NOMO-1 treated with dmso at 0.1 percent for 144 hours (cell line): ENCODE data around the gene NLGN4X.

ENCODE experiments used
- DNase-seq: peaks from one replicate; lab custom pipeline; 2025; ENCODE audit not compliant: unreplicated experiment; lab: John Stamatoyannopoulos, UW

Gene NLGN4X

DNA sequence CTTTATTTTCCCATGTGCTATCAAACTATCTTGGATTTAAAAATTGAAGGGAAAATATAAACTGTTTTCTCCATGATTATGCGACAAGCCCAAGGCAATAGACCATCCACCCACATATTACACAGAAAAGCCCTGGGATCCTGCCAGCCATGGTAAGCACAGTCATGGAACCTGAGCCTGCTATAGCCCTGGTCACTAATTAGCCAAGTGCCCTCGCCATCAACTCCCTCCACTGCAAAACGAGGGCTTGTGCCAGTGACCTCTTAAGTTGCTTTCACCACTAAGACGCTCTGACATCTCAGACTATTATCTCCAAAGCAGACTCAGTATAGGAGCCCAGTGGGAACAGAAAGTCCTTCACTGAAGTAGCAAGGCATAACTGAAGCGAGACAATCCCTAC, 69.2 kb downstream of the NLGN4X start:
- DNase-seq, result no peak

- DNase-seq, result no peak
Observed at GRCh38 chrX:6151971-6152370, 76.7 kb downstream of the NLGN4X start.

GRCh38 chrX:6149060-6149872, 79.4 kb downstream of the NLGN4X start:
- no peak for DNase-seq

DNA sequence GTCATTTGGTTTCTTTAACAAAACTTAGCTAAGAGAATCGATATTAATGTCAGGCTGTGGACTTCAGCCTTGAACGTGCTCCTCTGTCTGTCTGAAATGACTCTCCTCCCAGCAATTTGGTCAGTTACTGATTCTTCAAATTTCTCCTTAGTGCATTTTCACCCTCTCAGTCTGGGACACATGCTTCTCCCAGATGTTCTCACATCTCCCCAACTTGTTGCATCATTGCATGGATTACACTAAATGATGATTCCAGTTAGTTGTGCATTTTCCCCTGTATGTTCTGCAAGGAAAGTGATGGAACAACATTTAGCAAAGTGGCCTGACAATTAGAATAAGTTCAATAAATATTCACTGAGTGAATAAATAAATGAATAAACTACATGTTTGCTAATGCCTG, 94.4 kb downstream of the NLGN4X start:
- no peak for DNase-seq

DNA sequence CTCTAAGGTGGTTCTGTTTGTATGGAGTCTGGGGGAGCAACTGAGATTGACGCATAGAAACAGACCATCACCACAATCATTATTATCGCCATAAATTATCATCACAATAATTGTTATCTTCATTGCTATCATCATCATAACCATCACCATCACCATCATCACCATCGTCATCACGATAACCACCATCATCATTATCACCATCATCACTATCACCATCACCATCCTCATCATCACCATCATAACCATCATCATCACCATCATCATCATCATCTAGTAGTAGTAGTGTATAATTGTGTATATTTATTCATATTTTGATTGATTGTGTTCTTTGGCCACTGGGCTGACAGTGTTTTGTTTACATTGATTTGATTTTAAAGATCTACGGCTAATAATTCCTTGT, 95.7 kb downstream of the NLGN4X start:
- no peak for DNase-seq

DNA sequence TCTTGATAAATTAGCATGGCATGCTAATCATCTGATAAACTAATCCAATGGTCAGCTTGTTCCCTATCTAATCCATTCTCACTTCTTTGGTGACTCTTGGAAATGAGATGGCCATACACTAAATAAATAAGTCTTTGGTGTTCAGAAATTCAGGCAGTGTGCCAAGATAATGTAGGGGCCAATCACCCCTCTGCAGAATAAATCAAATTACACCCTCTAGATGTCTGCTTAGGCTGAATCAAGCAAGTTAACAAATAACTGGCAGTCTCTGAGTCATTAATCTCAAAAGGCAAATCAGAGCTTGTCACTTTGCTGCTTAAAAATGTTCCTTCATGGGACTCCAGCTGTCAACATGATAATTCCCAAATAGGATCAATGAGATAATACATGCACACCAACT, 97.4 kb downstream of the NLGN4X start:
- DNase-seq, result no peak

GRCh38 chrX:6129195-6129594, 99.5 kb downstream of the NLGN4X start:
- DNase-seq, result no peak

DNA sequence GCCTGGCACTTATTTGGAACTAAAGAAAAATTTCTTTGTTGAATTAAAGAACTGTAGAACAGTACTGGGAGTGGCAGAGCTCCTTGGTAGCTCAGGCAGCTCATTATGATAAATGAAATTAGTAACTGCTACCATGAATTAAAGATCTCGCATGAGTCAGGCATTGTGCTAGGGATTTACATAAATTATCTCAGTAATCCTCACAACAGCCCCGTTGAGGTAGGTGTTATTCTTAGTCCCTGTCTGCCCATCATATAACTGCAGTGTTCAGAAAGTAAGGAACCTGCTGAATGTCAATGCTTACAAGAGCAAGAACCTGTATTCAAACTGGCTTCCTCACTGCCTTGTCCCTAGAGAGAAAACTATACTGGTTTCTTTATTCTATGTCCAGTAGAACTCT, 108.3 kb downstream of the NLGN4X start:
- DNase-seq, result no peak

- DNase-seq, result no peak
Observed at GRCh38 chrX:6095469-6095868, 133.2 kb downstream of the NLGN4X start.

DNA sequence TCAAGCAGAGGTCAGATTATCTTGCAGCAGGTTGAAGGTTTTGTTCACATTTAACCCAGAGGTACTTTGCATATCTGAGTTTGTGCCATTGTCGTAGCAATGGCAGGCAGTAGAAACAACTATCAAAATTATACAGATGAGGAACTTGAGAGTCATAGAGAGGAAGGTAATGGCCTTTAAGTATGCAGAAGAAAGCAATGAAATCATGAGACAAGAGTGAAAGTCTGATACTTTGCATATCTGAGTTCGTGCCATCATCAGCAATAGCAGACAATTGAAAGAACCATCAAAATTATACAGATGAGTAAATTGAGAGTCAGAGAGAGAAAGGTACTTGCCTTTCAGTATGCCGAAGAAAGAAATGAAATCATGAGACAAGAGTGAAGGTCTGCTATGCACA, 154.1 kb downstream of the NLGN4X start:
- no peak for DNase-seq

- DNase-seq, result no peak
Observed at GRCh38 chrX:6071731-6072130, 156.9 kb downstream of the NLGN4X start.

- DNase-seq, result no peak
Observed at GRCh38 chrX:6067600-6067999, 161.1 kb downstream of the NLGN4X start.

- no peak for DNase-seq
Observed at GRCh38 chrX:6053141-6053540, 175.5 kb downstream of the NLGN4X start.

GRCh38 chrX:6052111-6052745, 176.4 kb downstream of the NLGN4X start:
- DNase-seq, result no peak

- no peak for DNase-seq
Observed at GRCh38 chrX:6049132-6049531, 179.5 kb downstream of the NLGN4X start.

DNA sequence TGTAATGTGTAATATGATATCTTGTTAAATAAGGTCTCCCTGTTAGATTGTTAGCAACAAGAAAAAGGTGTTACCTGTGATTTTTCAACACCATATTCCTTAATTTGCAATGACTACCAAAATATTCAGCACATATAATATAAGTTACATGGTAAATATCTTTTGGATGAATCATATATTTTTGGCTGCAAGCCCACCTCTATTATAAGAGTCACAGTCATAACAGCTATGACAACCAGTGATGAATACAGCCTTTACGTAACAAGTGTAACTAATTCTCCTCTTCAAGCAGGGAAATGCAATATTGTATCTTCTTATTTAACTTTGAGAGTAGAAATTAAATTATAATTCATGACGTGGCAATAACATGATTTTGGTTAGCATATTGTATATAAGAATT, 187.0 kb downstream of the NLGN4X start:
- no peak for DNase-seq

- no peak for DNase-seq
Observed at GRCh38 chrX:6029014-6029413, 199.7 kb downstream of the NLGN4X start.

GRCh38 chrX:6026980-6027379, 201.7 kb downstream of the NLGN4X start:
- DNase-seq, result no peak

GRCh38 chrX:6026429-6026828, 202.2 kb downstream of the NLGN4X start:
- DNase-seq, result no peak

DNA sequence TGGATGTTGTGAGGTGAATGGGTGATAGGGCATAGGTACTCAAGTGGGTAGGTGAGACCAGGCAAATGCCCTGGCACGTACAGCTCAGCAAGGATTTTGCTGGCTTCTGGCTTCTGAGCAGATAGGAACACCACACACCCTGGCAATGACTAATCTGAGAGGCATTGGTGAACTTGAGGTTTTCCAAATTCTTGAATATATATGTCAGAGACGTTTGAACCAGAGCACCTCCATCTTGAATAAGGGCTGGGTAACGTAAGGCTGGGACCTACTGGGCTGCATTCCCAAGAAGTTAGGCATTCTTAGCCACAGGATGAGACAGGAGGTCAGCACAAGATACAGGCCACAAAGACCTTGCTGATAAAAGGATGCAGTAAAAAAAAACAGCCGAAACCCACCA, 204.5 kb downstream of the NLGN4X start:
- DNase-seq, result no peak

DNA sequence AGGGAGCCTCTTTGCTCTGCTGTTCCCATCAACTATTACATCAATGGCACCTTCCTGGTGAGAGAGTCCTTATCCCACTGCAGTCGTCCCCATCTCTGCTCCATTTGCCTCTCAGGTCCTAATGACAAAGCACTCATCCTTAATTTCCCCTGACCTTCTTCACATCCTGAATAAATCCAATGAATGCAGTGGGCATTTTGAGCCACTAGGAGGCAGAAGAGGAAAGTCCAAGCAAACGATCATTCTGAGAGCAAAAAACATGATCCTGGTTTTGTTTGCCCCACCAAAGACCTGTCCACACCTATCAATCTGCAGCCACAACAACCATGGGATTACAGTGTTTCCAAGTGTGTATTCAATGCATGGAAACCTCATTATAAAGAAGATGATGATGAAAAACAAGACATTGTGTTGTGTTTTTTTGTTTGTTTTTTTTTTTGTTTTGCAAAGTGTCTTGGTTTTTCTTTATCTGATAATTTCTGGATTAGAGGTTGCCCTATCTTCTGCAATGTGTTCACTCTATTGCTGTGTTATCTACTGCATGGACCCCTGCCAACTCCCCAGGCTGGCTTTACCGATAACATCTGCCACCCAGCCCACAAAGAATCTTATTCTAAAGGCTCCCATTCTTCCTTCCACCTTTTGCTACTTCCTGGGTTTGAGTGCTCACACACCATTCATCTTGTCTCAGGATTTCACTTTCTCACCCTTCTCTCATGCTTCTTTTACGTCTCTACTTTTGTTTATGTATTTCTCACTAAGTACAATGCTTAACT, 207.2 kb downstream of the NLGN4X start:
- DNase-seq, result no peak

DNA sequence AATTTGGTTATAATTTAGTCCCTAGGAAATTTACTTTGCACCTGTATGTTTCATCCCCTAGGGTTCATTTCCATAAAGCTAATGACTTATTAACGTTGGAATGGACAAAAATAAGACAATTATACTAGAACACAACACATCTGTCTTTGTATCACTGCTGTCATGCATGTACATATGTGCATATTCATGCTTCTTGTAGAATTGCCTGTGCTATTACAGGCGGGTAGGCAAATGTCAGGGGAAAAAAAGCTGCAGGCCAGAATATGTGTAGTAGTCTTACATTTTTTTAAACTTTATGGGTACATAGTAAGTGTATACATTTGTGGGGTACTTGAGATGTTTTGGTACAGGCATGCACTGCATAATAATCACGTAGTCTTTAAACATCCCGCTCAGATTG, 209.6 kb downstream of the NLGN4X start:
- no peak for DNase-seq
